ENCODE measurements around the gene NUDT17.
"Not testable (repeated sequence)": the region's sequence is repeated elsewhere in the genome, so short reads cannot be mapped to it uniquely, and the experiment has no call there.

The NUDT17 gene

DNA sequence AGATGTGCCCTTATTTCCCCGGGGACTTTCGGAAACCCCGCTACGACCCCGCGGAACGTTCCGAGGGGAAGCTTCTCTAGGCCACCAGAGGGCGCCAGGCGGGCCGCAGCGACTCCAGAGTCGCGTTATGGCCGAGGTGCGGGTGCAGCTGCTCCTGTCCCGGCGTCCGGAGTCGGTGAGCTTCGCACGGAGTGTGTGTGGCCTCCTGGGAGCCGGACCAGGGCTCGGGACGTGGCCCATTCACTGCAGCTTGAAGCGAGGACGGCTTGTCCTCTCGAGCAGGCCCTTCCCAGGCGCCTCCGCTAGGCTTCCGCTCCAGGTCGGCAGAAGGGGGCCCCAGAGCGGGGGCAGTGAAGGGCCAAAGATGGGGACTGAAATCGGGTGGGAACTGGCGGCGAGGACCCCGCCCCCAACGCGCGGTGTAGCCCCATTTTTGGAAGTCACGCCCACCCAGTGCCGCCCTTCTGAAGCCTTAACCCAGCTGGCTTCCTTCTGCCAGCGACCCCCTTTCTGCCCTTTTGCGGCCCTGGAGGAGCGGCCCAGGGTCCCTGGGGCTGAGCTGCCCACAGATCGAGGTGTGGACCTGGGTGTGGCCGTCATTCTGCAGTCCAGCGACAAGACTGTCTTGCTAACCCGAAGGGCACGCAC is at the start of gene NUDT17:
Gene NUDT17 (plus strand): TSS at position 117 of the 648 bp plus-strand sequence. CDS start 11 bp downstream, at position 128.
- peak; percentile 80 for DNase-seq (ENCODE audit: low read depth)

- no peak for DNase-seq (ENCODE audit: low read depth)
Measured at GRCh38 chr1:145796753-145797152, 48.7 kb upstream of the NUDT17 start.

DNA sequence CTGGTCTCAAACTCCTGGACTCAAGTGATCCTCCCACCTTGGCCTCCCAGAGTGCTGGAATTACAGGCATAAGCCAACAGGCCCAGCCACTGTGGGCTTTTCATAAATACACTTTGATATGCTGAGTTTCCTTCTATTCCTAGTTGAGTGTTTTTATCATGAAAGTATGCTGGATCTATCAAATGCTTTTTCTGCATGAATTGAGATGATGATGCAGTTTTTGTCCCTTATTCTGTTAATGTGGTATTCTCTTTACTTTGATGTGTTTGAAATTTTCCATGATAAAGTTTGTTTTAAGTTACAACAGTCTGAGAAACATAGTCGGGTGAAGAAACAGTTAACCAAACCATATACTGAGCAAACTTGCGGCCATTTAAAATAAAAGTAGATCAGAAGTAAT is 45.6 kb upstream of the NUDT17 start:
- no peak for DNase-seq (ENCODE audit: low read depth)

- DNase-seq (ENCODE audit: low read depth), result no peak
Measured at GRCh38 chr1:145804235-145805045, 41.0 kb upstream of the NUDT17 start.

DNA sequence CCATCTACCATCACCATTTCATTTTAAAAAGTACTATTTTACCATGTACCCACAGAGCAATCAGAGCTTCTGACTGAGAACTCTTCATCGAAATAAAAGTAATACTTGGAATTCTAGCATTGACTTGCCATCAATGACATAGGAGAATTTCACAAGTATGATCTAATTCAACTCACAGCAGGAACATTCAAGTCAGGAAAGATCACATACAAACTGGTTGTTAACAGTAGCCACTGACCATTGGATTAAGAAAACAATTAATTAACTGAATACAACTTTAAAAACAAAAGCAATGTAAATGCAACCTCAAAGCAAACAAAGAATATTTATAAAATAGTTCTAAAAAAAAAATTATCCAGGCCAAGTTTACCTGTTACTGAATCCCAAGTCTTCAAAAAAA is 40.4 kb upstream of the NUDT17 start:
- no peak for DNase-seq (ENCODE audit: low read depth)

- DNase-seq (ENCODE audit: low read depth), result no peak
Measured at GRCh38 chr1:145806408-145806807, 39.0 kb upstream of the NUDT17 start.

- DNase-seq (ENCODE audit: low read depth), result no peak
Measured at GRCh38 chr1:145806844-145807243, 38.6 kb upstream of the NUDT17 start.

- not testable (repeated sequence) for DNase-seq (ENCODE audit: low read depth)
Measured at GRCh38 chr1:145812977-145813810, 32.2 kb upstream of the NUDT17 start.

DNA sequence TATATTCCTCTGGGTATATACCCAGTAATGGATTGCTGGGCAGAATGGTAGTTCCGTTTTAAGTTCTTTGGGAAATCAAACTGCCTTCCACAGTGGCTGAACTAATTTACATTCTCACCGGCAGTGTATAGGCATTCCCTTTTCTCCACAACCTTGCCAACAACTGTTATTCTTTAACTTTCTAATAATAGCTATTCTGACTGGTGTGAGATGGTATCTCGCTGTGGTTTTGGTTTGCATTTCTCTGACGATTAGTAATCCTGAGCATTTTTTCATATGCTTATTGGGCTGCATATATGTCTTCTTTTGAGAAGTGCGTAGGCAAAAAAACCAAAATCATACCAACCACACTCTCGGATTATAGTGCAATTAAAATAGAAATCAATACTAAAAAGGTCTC is 27.3 kb upstream of the NUDT17 start:
- DNase-seq (ENCODE audit: low read depth), result peak; percentile 83

- DNase-seq (ENCODE audit: low read depth), result not testable (repeated sequence)
Measured at GRCh38 chr1:145822779-145823331, 22.6 kb upstream of the NUDT17 start.

DNA sequence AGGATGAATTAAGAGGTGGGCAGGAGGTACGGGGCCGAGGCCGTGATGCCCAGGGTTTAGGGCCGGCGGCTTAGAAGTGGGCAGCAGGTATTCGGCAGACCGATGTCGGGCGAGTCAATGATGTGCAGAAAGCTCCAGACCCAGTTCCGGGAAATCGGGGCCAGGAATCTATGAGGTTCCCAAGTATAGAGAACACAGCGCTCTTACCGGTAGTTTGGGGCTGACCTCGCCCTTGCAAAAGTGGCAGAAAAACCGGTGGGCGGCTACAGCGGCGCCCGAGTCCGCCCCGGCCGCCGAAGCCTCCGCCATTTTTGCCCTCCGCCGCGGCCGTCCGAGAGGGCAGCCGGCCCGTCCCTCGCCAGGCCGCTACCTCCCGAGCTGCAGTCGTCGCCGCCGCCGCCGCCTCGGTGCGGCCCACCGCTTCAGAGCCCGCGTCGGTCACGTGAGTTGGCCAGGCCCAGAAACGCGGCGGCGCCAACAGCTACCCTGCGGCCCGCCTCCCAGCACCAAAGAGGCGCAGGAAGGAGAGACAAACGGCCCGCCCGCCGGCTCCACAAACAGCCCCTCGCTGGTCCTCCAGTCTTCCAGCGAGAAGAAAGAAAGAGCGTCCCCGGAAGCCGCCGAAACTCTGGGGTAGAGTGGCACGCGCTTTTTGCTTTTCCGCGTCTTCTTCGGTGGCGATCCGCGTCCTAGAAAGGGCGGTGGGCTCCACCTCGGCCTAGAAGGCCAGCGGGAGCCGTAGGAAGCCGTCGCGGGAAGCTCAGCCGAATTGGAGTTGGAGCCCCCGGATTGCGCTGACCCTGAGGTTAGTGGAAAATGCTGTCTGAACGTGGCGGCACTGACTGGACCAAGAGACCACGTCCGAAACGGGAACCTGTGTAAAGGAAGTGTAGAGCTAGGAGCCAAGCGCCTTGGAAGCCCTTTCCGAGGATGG is 21.6 kb upstream of the NUDT17 start, which contains the start of the genes POLR3C and RNF115:
Gene POLR3C (plus strand): TSS at position 636 of the 934 bp plus-strand sequence. CDS start 1,577 bp downstream, outside the sequence.
Gene RNF115 (minus strand): TSS at position 531 of the 934 bp plus-strand sequence. CDS start 222 bp downstream, at position 309.
- peak; percentile 94 for DNase-seq (ENCODE audit: low read depth)

DNA sequence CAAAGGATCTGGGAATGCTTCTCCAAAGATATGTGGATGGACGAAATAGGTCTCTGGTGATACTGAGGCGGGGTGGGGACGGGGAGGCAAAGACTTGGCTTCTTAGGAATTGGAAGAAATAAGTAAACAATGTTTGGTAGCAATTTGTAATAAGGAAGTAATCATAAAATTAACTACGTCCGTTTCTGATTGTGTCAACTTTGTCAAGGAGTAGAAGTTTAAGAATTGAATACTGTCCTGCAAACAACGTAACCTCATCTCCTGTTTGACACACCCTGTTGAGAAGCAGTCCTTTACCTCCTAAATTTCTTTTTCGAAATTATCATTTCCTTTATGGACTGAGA is 21.0 kb upstream of the NUDT17 start:
- DNase-seq (ENCODE audit: low read depth), result no peak

- DNase-seq (ENCODE audit: low read depth), result no peak
Measured at GRCh38 chr1:145826030-145826429, 19.4 kb upstream of the NUDT17 start.

DNA sequence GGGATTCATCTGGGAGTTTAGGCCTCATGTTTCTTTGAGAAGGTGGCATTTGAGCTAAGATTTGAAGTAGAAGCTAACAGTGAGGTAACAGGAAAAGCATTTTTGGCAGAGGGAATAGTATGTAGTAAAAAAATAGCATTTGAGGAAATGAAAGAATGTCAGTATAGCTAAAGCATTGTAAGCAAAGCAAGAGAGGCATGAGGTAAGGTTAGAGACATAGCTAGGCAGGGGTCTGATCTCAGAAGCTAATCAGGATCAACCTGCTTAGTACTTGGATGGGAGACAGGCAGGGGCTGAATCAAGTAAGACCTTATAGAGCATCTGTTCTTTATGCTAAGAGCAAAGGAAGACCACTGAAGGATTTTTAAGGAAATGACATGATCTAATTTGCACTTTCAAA is 17.5 kb upstream of the NUDT17 start:
- peak; percentile 27 for DNase-seq (ENCODE audit: low read depth)

DNA sequence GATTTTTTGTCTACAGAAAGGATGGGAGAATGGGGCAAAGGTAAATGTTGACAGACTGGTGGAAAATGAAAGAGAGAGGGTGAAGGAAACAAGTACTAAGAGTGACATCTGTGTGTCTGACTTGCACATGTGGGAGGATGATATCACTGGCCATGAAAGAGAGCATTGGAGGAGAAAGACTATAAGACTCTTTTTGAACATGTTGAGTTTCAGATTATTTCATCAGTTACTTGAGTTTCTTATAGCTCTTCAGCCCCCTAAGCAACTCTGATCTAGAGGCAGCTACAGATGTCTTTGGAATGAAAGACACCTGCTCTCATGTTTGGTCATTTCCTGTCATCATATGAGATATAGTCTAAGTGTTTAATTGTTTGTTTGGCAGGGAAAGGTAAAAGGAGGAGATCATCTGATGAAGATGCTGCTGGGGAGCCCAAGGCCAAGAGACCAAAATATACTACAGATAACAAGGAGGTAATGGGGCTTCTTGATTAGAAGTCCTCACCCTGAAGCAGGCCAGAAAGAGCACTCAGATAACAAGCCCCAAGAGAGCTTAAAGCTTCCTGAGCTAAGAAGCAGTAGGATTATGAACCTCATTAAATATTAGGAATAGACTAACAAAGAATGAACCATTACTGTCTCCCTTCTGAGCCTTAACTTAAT is 16.9 kb upstream of the NUDT17 start:
- DNase-seq (ENCODE audit: low read depth), result no peak

GRCh38 chr1:145830810-145831209 is 14.6 kb upstream of the NUDT17 start:
- not testable (repeated sequence) for DNase-seq (ENCODE audit: low read depth)

- no peak for DNase-seq (ENCODE audit: low read depth)
Measured at GRCh38 chr1:145837656-145838055, 7.8 kb upstream of the NUDT17 start.

- DNase-seq (ENCODE audit: low read depth), result no peak
Measured at GRCh38 chr1:145843031-145843430, 2.4 kb upstream of the NUDT17 start.

DNA sequence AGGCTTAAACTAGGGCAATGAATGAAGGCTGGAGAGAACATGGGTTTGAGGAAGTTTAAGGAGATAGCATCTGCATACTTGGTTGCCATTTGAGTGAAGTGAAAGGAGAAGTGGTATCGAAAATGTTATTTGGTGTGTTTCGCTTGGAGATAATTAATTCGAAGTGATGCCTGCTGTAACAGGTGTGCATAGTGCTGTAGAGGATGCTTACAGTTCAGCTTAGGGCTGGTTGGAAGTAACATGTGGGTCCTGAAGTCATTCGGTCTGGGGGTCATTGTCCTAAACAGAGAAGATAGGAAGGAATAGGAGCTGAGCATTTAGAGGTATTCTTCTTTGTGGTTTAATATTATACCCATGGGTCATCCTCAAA is 301 bp upstream of the NUDT17 start:
- DNase-seq (ENCODE audit: low read depth), result no peak

DNA sequence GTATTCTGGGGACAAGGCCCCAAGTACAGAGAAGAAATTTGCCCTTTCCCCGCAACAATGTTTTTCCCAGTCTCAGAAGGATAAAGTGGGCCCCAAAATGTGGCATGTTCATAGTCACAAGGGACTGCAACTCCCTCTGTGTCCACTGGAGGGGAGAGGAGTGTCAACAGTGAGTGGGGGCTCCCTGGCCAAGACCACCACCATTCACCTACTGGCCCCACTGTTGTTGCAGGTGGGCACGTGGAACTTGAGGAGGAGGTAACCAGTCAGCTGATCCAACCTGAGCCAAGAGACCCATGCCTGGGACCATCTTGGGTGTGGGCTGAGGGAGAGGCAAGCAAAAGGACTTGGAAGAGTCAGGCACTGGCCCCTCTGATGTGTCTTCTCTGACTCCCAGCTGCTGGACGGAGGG is 777 bp downstream of the NUDT17 start:
- peak; percentile 44 for DNase-seq (ENCODE audit: low read depth)
